GM19023 (cell line): ENCODE data around the gene DXO.

Experiments
- ATAC-seq: cut with Tn5 transposase; IDR thresholded peaks from one replicate; pipeline ENCODE4 v1.9.1; 2021; ENCODE audit warnings: mild to moderate bottlenecking, moderate library complexity; ENCODE audit not compliant: unreplicated experiment

The DXO gene

GRCh38 chr6:31958741-31959739 is 12.9 kb downstream of the DXO start, which contains the start of the genes NELFE and SKIC2:
NELFE (minus strand) TSS chr6:31958971; CDS start chr6:31958446, 525 bp downstream.
SKIC2 (plus strand) TSS chr6:31959175; CDS start chr6:31959193, 18 bp downstream.
- peak; percentile 94 for ATAC-seq

GRCh38 chr6:31958412-31958740 is 13.6 kb downstream of the DXO start:
- ATAC-seq = peak; percentile 4

GRCh38 chr6:31956796-31957195 is 15.1 kb downstream of the DXO start:
- no peak for ATAC-seq

- ATAC-seq = no peak
These were observed 17.4 kb downstream of the DXO start for GRCh38 chr6:31954511-31954910.

- no peak for ATAC-seq
These were observed 19.0 kb downstream of the DXO start for GRCh38 chr6:31952890-31953289.

- ATAC-seq = no peak
These were observed 19.7 kb downstream of the DXO start for GRCh38 chr6:31952140-31952805.

- no peak for ATAC-seq
These were observed 21.9 kb downstream of the DXO start for GRCh38 chr6:31949926-31950548.

- no peak for ATAC-seq
These were observed 23.1 kb downstream of the DXO start for GRCh38 chr6:31948753-31949413.

GRCh38 chr6:31948306-31948705 is 23.6 kb downstream of the DXO start:
- ATAC-seq = no peak

- no peak for ATAC-seq
These were observed 24.1 kb downstream of the DXO start for GRCh38 chr6:31947864-31948263.

- ATAC-seq = no peak
These were observed 24.8 kb downstream of the DXO start for GRCh38 chr6:31947070-31947675.

GRCh38 chr6:31946370-31946885 is 25.5 kb downstream of the DXO start:
- ATAC-seq = no peak

GRCh38 chr6:31945507-31946369 is 26.2 kb downstream of the DXO start, which contains the start of gene CFB:
CFB (plus strand) TSS chr6:31946095; CDS start chr6:31946222, 127 bp downstream.
- no peak for ATAC-seq

GRCh38 chr6:31945154-31945506 is 26.8 kb downstream of the DXO start:
- ATAC-seq = no peak

GRCh38 chr6:31943742-31944141 is 28.2 kb downstream of the DXO start:
- no peak for ATAC-seq

- ATAC-seq = no peak
These were observed 31.7 kb downstream of the DXO start for GRCh38 chr6:31940256-31940664.

- no peak for ATAC-seq
These were observed 36.1 kb downstream of the DXO start for GRCh38 chr6:31935823-31936222.

GRCh38 chr6:31935021-31935420 is 36.9 kb downstream of the DXO start:
- ATAC-seq = no peak

- ATAC-seq = no peak
These were observed 38.4 kb downstream of the DXO start for GRCh38 chr6:31933537-31933936.
